DND-41 (cell line): ENCODE results near the gene CFAP58.

Experiments used
- ATAC-seq: fragments of 200-7000 bp; cut with Tn5 transposase; 3 replicates; pipeline ENCODE4 v1.9.1; 2021; ENCODE audit warnings: low read depth; ENCODE audit not compliant: insufficient read depth
- DNase-seq: peaks from one replicate; pipeline ENCODE4 v3.0.0-alpha.2; 2020
- H2AFZ ChIP-seq: 2 replicates; pipeline ENCODE4 v1.6.0; 2012; ENCODE audit warnings: low read depth, low read length
- H3K27ac ChIP-seq: 2 replicates; pipeline ENCODE4 v1.5.1; 2012; ENCODE audit warnings: low read length, inconsistent platforms
- H3K27me3 ChIP-seq: fragments of 200-600 bp; sonication (generic); 2 replicates; pipeline ENCODE4 v1.6.0; 2012; ENCODE audit warnings: low read length, mild to moderate bottlenecking, inconsistent platforms; ENCODE audit not compliant: insufficient read depth, poor library complexity
- H3K36me3 ChIP-seq: 2 replicates; pipeline ENCODE4 v1.5.1; 2012; ENCODE audit warnings: low read length, inconsistent platforms; ENCODE audit not compliant: insufficient read depth
- H3K4me1 ChIP-seq: 2 replicates; pipeline ENCODE4 v1.5.1; 2012; ENCODE audit warnings: mild to moderate bottlenecking, low read length; ENCODE audit not compliant: insufficient read depth
- H3K4me2 ChIP-seq: 2 replicates; pipeline ENCODE4 v1.6.0; 2012; ENCODE audit warnings: mild to moderate bottlenecking, moderate library complexity, low read length, inconsistent platforms; ENCODE audit not compliant: insufficient read depth
- H3K4me3 ChIP-seq, 2 experiments: fragments of 200-600 bp in 1 of 2; shearing (Covaris generic) in 1 of 2; 2 replicates each; pipeline ENCODE4 v1.5.1; 2012 to 2016; ENCODE audit warnings: inconsistent platforms in 2 of 2, low read length in 2 of 2, mild to moderate bottlenecking in 2 of 2, low read depth in 1 of 2, moderate library complexity in 1 of 2
- H3K79me2 ChIP-seq: 2 replicates; pipeline ENCODE4 v1.6.0; 2012; ENCODE audit warnings: low read length, inconsistent platforms; ENCODE audit not compliant: insufficient read depth
- H3K9ac ChIP-seq: 2 replicates; pipeline ENCODE4 v1.6.0; 2012; ENCODE audit warnings: low read depth, mild to moderate bottlenecking, inconsistent platforms, low read length, moderate library complexity
- H3K9me3 ChIP-seq: 2 replicates; pipeline ENCODE4 v1.5.1; 2012; ENCODE audit warnings: low read length, moderate library complexity, mild to moderate bottlenecking, inconsistent platforms; ENCODE audit not compliant: insufficient read depth, severe bottlenecking
- H4K20me1 ChIP-seq: 2 replicates; pipeline ENCODE4 v1.6.0; 2012; ENCODE audit warnings: low read length; ENCODE audit not compliant: insufficient read depth
- CTCF ChIP-seq: IDR thresholded peaks from 2 replicates; pipeline ENCODE4 v1.5.1; 2012; ENCODE audit warnings: borderline replicate concordance, low read length, moderate library complexity, mild to moderate bottlenecking; ENCODE audit not compliant: poor library complexity, severe bottlenecking; ENCODE audit errors: extremely low read depth
- EZH2 ChIP-seq: IDR thresholded peaks from 3 replicates; pipeline ENCODE4 v1.6.1; 2012; ENCODE audit warnings: borderline replicate concordance, low read depth, mild to moderate bottlenecking, moderate library complexity, low read length, inconsistent platforms; ENCODE audit not compliant: severe bottlenecking

The CFAP58 gene

GRCh38 chr10:104339469-104340110 is 14.0 kb upstream of the CFAP58 start:
- Histone ChIP-seq H4K20me1 (peaks cover 24% of the 10 kb centered on the region), H2AFZ (peak overlapping the region; percentile 99; the same call in 1 of the 2 replicates), H3K4me2 (peak overlapping the region; percentile 72), H3K79me2 (peaks cover 36% of the 10 kb centered on the region), H3K36me3 (peaks cover 13% of the 10 kb centered on the region), H3K9ac (peak overlapping the region; percentile 97; the same call in 1 of the 2 replicates), H3K4me3 (peak overlapping the region in 1 of 2 experiments; percentile 98; a peak in 2 of 4 replicates), H3K27ac (no peak overlapping the region), H3K27me3 (peaks cover 14% of the 10 kb centered on the region), H3K9me3 (no peaks in the 10 kb centered on the region), H3K4me1 (peaks cover 35% of the 10 kb centered on the region)
- TF ChIP-seq CTCF (no peak), EZH2 (no peak)
- ATAC-seq (no peak), DNase-seq (no peak)

DNA sequence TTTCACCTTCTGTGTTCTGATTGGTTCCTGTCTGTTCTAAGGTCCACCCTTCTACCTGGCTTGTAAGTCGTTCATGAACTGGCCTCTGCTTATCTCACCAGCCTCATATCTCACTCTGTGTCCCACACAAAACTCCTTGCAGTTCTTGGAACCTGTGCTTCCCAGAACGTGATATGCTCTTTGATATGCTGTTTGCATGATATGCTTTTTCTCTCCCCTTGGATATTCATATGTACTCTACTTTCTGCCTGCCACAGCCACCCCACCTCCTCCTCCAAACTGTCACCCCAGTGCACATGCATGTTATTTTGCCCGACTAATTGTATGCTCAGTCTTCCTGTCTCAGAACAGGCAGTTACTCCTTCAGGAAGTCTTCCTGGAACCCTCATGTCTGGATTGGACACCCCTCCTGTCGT is 13.5 kb upstream of the CFAP58 start:
- peaks cover 19% of the 10 kb centered on the region for H4K20me1 ChIP-seq
- H3K9me3 ChIP-seq, result no peaks in the 10 kb centered on the region
- ATAC-seq (no peak), DNase-seq (no peak)
- no peak overlapping the region for H3K27ac ChIP-seq
- peaks cover 14% of the 10 kb centered on the region for H3K27me3 ChIP-seq
- H3K4me2 ChIP-seq, result no peak overlapping the region
- peaks cover 30% of the 10 kb centered on the region for H3K79me2 ChIP-seq
- no peak overlapping the region for H2AFZ ChIP-seq
- no peak for TF ChIP-seq CTCF
- TF ChIP-seq EZH2, result no peak
- no peak overlapping the region for H3K9ac ChIP-seq
- no peak overlapping the region for H3K4me3 ChIP-seq
- H3K36me3 ChIP-seq, result peaks cover 7% of the 10 kb centered on the region; the same call in 1 of the 2 replicates
- H3K4me1 ChIP-seq, result peaks cover 32% of the 10 kb centered on the region

DNA sequence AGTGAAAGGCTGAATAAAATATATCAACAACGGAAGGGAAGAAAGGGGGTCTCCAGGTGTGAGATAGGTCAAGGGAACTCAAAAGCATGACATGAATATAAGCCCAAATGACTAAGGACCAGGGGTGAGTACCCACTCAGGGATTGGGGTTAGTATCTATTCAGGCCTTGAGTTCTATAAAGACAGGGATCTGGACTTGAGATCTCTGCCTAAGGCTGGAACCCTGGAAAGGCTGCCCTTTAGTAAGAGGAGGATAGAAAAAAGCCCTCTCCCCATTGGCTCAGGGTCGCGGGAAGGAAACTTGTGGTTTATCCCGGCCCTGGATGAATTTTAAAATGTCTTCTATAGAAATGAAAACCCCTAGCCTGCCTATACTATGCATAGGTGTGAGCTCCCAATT is 13.0 kb upstream of the CFAP58 start:
- Histone ChIP-seq H3K4me1 (peaks cover 27% of the 10 kb centered on the region), H3K79me2 (peaks cover 25% of the 10 kb centered on the region), H3K4me3 (no peak overlapping the region), H3K9ac (no peak overlapping the region), H4K20me1 (peaks cover 14% of the 10 kb centered on the region), H3K9me3 (no peaks in the 10 kb centered on the region), H3K36me3 (peaks cover 3% of the 10 kb centered on the region; the same call in 1 of the 2 replicates), H3K27me3 (peaks cover 14% of the 10 kb centered on the region), H3K27ac (no peak overlapping the region), H2AFZ (no peak overlapping the region), H3K4me2 (no peak overlapping the region)
- ATAC-seq (no peak), DNase-seq (no peak)
- no peak for TF ChIP-seq CTCF
